Measurements from ENCODE around the gene MTM1. TPM values are rescaled to one million over a fixed set of nuclear protein-coding genes. Genes with fewer than 3 reads are reported as not detected.

The MTM1 gene
- total RNA-seq, 1 experiment from 2014 or later, result 22.9 TPM

GRCh38 chrX:150701377-150701776 lies 133.0 kb downstream of the MTM1 start:
- DNase-seq, result no peak
- Histone ChIP-seq H3K36me3 (ENCODE audit: low read depth) (peaks cover 33% of the 10 kb centered on the region), H3K4me3 (no peak overlapping the region), H3K9me3 (ENCODE audit: insufficient read depth, low read depth) (no peaks in the 10 kb centered on the region), H4K20me1 (ENCODE audit: insufficient read depth) (peaks cover 26% of the 10 kb centered on the region), H3K79me2 (ENCODE audit: low read depth) (peaks cover 45% of the 10 kb centered on the region), H2AFZ (no peak overlapping the region), H3K9me2 (ENCODE audit: insufficient read depth) (no peaks in the 10 kb centered on the region), H3K4me2 (no peak overlapping the region), H3K4me1 (replicated peaks; ENCODE audit: insufficient read depth) (peaks cover 7% of the 10 kb centered on the region), H3F3A (ENCODE audit: insufficient read depth, low read depth) (0 out of 2 replicates have a peak, but pooled peaks cover 6% of the 10 kb centered on the region), H3K27ac (no peak overlapping the region), H3K27me3 (ENCODE audit: insufficient read depth, low read depth) (no peaks in the 10 kb centered on the region)
- TF ChIP-seq CTCF (conservative IDR thresholded peaks at IDR 0.05) (no peak), EZH2 (IDR thresholded peaks at IDR 0.05; ENCODE audit: low read depth) (no peak)
- CTCF ChIA-PET, result no interaction called here
- no TSS peak for BruUV-seq (replicated peaks)
- POLR2A ChIA-PET (ENCODE audit: unreplicated experiment), result no interaction called here
- intact Hi-C loops (cut with micrococcal nuclease; ENCODE audit: unreplicated experiment), result no loop called here

GRCh38 chrX:150702966-150703694 lies 134.7 kb downstream of the MTM1 start:
- Histone ChIP-seq H3K4me1 (replicated peaks; ENCODE audit: insufficient read depth) (no peaks in the 10 kb centered on the region), H3K27me3 (ENCODE audit: insufficient read depth, low read depth) (no peaks in the 10 kb centered on the region), H3F3A (ENCODE audit: insufficient read depth, low read depth) (0 out of 2 replicates have a peak, but pooled peaks cover 6% of the 10 kb centered on the region), H3K9me3 (ENCODE audit: insufficient read depth, low read depth) (no peaks in the 10 kb centered on the region), H3K4me2 (no peak overlapping the region), H3K36me3 (ENCODE audit: low read depth) (peaks cover 36% of the 10 kb centered on the region), H3K4me3 (no peak overlapping the region), H2AFZ (no peak overlapping the region), H3K9me2 (ENCODE audit: insufficient read depth) (no peaks in the 10 kb centered on the region), H3K27ac (no peak overlapping the region), H4K20me1 (ENCODE audit: insufficient read depth) (peaks cover 18% of the 10 kb centered on the region), H3K79me2 (ENCODE audit: low read depth) (peaks cover 27% of the 10 kb centered on the region)
- no peak for DNase-seq
- ChIA-PET POLR2A (ENCODE audit: unreplicated experiment) (interaction anchor here (0.7 kb wide), 1 partner anchor 38 kb away, joined by 3 read pairs; no protein-coding TSS in a partner anchor), CTCF (no interaction called here)
- no TSS peak for BruUV-seq (replicated peaks)
- intact Hi-C loops (cut with micrococcal nuclease; ENCODE audit: unreplicated experiment), result no loop called here
- no peak for TF ChIP-seq EZH2 (IDR thresholded peaks at IDR 0.05; ENCODE audit: low read depth)
- TF ChIP-seq CTCF (conservative IDR thresholded peaks at IDR 0.05), result no peak

GRCh38 chrX:150703695-150703974 lies 135.2 kb downstream of the MTM1 start:
- Histone ChIP-seq H3K9me2 (ENCODE audit: insufficient read depth) (no peaks in the 10 kb centered on the region), H3K27ac (no peak overlapping the region), H3K36me3 (ENCODE audit: low read depth) (peaks cover 36% of the 10 kb centered on the region), H3K4me2 (no peak overlapping the region), H3K4me3 (no peak overlapping the region), H4K20me1 (ENCODE audit: insufficient read depth) (peaks cover 18% of the 10 kb centered on the region), H3K9me3 (ENCODE audit: insufficient read depth, low read depth) (no peaks in the 10 kb centered on the region), H2AFZ (no peak overlapping the region), H3K4me1 (replicated peaks; ENCODE audit: insufficient read depth) (no peaks in the 10 kb centered on the region), H3F3A (ENCODE audit: insufficient read depth, low read depth) (0 out of 2 replicates have a peak, but pooled peaks cover 6% of the 10 kb centered on the region), H3K27me3 (ENCODE audit: insufficient read depth, low read depth) (no peaks in the 10 kb centered on the region), H3K79me2 (ENCODE audit: low read depth) (peaks cover 25% of the 10 kb centered on the region)
- no TSS peak for BruUV-seq (replicated peaks)
- ChIA-PET CTCF (no interaction called here), POLR2A (ENCODE audit: unreplicated experiment) (no interaction called here)
- intact Hi-C loops (cut with micrococcal nuclease; ENCODE audit: unreplicated experiment), result no loop called here
- TF ChIP-seq CTCF (conservative IDR thresholded peaks at IDR 0.05) (no peak), EZH2 (IDR thresholded peaks at IDR 0.05; ENCODE audit: low read depth) (no peak)
- DNase-seq, result no peak

All from PC-9 (cell line).